HG03135 (cell line): Measurements from ENCODE around the gene ACIN1.

ENCODE experiments used
- ATAC-seq: cut with Tn5 transposase; IDR thresholded peaks from one replicate; pipeline ENCODE4 v1.9.1; 2021; ENCODE audit warnings: mild to moderate bottlenecking, moderate library complexity; ENCODE audit not compliant: unreplicated experiment

ACIN1 gene

DNA sequence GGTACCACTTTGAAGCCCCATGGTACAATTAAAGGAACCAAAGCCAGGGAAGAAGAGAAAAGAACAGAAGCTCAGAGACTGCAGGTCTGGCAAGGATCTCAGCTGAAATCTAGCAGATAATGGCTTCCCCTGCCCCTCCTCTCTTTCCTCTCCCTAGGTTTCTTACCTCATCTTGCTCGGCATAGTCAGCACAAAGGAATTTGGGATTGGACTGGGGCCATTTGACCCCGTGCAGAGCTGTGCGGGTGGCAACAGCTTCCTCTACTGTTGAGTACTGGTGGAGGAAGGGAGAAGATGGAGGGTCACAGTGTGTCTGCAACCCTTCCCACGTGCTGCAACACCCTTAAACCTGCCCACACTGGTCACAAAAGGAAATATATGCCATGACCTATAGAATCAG lies 32.9 kb downstream of the ACIN1 start:
- no peak for ATAC-seq

- no peak for ATAC-seq
These were observed 34.2 kb downstream of the ACIN1 start for GRCh38 chr14:23060536-23061260.

GRCh38 chr14:23058654-23059504 lies 36.1 kb downstream of the ACIN1 start:
- ATAC-seq, result no peak

- ATAC-seq, result peak; percentile 63
These were observed 36.9 kb downstream of the ACIN1 start for GRCh38 chr14:23057757-23058653.

- ATAC-seq, result peak; percentile 42
These were observed 37.8 kb downstream of the ACIN1 start, which contains the start of gene CDH24 for GRCh38 chr14:23056956-23057756. Gene CDH24, minus strand, starts transcription at chr14:23057520. Its CDS starts 1,787 bp downstream, at chr14:23055733.

- ATAC-seq, result peak; percentile 47
These were observed 38.6 kb downstream of the ACIN1 start for GRCh38 chr14:23056145-23056955.

GRCh38 chr14:23055621-23056144 lies 39.3 kb downstream of the ACIN1 start:
- ATAC-seq, result no peak

GRCh38 chr14:23055147-23055550 lies 39.8 kb downstream of the ACIN1 start:
- ATAC-seq, result no peak

- ATAC-seq, result no peak
These were observed 40.7 kb downstream of the ACIN1 start for GRCh38 chr14:23054000-23054811.

GRCh38 chr14:23053426-23053825 lies 41.5 kb downstream of the ACIN1 start:
- ATAC-seq, result no peak

DNA sequence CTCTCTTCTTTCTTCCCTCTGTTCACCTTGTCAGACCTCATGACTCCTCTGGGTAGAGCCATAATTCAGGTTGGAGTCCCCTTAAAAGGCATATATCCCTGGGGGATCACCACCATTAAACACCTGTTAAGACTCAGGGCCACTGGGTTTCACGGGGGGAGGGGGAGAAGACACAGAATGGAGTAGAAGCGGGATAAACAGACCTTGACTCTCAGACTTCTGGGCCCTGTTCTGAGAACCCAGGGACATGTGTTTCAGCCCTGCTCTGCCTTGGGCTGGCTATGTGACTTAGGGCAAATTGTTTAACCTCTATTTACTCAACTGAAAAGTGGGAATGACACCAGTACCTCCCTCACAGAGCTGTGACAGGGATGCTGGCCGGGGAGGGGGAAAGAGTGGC lies 42.3 kb downstream of the ACIN1 start:
- ATAC-seq, result no peak

DNA sequence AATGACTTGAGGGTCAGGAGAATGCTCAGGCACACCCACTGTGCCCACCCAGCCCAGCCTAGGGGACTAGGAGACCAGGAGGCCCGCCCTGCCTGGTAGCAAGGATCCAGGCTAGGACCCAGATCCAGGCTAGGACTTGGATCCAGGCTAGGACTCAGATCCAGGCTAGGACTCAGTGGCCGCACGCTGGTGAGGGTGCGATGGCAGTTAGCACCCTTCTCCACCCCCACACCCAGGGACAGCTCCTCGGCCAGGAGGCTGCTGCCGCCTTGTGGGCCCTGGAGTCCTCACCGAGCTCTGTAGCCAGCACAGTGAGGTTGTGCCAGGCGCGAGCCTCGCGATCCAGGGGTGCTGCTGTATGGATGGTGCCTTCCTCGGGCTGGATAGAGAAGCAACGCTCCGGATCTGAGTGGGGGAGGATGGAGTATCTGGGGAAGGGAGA lies 42.7 kb downstream of the ACIN1 start:
- no peak for ATAC-seq

- ATAC-seq, result no peak
These were observed 43.5 kb downstream of the ACIN1 start for GRCh38 chr14:23051141-23052057.

- ATAC-seq, result no peak
These were observed 45.9 kb downstream of the ACIN1 start for GRCh38 chr14:23049011-23049410.

GRCh38 chr14:23047751-23048693 lies 46.9 kb downstream of the ACIN1 start:
- ATAC-seq, result no peak

DNA sequence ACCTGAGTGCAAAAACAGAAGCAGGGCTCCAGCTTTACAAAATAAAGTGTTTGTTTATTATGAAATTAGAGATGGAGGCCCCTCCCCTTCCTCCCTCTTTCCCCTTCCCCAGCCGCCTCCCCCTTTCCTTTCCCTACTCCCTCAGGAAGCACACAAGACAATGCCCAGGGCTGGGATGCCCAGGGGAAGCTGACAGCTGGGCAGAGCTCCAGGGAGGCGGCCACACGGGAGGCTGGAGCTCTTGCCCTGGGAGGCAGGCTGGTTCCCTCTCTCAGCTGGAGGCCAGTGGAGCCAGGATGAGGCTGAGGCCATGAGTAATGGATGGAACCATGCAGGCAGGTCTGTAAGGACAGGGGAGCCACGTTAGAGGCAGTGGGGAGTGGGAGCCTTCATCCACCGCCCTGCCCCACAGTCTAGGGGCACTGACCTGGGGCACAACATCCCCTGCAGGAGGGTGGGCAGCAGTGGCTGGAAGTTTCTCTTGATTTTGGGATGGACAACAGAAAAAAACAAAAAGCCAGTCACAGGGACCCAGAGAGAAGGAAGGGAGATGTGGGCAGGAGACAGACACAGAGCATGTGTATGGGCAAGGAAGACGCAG lies 47.8 kb downstream of the ACIN1 start:
- no peak for ATAC-seq
